ENCODE measurements around the gene ALDH1L1. TPM values are rescaled to one million over a fixed set of nuclear protein-coding genes. Genes with fewer than 3 reads are reported as not detected.

The ALDH1L1 gene
- total and polyA plus RNA-seq, 4 donors = 0.51 to 9.0 (median 2.8) TPM

DNA sequence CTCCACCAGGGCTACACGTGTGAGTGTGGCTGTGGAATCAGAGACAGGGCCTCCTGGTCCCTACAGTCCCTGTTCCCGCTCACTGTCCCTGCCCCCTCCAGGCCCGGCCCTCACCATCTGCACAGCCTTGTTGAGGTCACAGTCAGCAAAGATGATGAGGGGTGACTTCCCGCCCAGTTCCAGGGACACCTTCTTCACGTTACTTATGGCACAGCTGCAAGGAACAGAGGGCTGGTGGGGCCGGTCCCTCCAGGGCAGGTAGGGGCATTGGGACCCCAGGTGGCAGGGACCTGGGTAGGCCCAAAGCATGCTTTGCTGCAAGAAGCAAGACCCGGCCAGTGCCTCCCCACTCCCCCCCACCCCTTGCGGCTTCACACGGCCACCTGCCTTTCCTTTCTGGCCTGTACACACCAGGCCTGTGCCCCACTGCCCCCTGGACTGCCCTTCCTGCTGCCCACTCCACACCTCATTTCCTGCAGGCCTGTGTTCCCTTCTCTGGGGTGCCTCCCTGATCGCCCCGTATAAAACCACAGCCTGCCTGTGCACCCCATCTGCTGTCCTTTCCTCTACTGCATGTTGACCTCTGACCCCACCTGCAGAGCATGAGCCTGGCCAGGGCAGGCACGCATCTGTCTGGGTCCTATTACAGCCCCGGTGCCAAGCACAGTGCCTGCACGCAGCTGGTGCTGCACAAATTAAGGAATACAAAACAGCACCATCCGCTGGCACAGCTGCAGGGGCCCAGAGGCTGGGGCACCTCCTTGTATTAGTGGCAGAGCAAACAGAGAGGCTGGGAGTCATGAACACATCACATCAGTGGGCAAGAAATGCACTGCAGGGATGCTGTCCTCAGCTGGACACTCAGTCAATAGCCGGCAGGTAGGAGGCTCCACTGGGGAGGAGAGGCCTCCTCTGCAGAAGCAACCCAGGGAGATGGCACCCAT lies 65.7 kb downstream of the ALDH1L1 start:
- Histone ChIP-seq H3K36me3 (ENCODE audit: control insufficient read depth in 4 of 4, insufficient read depth in 4 of 4, low read length in 4 of 4) (no peaks in the 10 kb centered on the region), H3K9ac (ENCODE audit: insufficient read depth in 1 of 2, low read length in 2 of 2) (no peak overlapping the region), H3K27me3 (ENCODE audit: control insufficient read depth in 3 of 3, insufficient read depth in 3 of 3, low read length in 2 of 3) (no peaks in the 10 kb centered on the region), H3K27ac (ENCODE audit: low read depth in 1 of 2, low read length in 1 of 2) (no peak overlapping the region), H3K4me1 (ENCODE audit: control insufficient read depth in 5 of 5, insufficient read depth in 5 of 5, low read length in 5 of 5) (no peaks in the 10 kb centered on the region), H3K4me3 (no peak overlapping the region), H3K9me3 (ENCODE audit: control insufficient read depth in 4 of 4, insufficient read depth in 3 of 4, low read length in 3 of 4) (no peaks in the 10 kb centered on the region)
- DNase-seq (no peak), ATAC-seq (ENCODE audit: insufficient read depth, low FRiP score) (no peak)
- WGBS, 2 donors = 93 to 95% methylated on average over 16 of the region's 16 CpGs
- TF ChIP-seq, protein P1, sequence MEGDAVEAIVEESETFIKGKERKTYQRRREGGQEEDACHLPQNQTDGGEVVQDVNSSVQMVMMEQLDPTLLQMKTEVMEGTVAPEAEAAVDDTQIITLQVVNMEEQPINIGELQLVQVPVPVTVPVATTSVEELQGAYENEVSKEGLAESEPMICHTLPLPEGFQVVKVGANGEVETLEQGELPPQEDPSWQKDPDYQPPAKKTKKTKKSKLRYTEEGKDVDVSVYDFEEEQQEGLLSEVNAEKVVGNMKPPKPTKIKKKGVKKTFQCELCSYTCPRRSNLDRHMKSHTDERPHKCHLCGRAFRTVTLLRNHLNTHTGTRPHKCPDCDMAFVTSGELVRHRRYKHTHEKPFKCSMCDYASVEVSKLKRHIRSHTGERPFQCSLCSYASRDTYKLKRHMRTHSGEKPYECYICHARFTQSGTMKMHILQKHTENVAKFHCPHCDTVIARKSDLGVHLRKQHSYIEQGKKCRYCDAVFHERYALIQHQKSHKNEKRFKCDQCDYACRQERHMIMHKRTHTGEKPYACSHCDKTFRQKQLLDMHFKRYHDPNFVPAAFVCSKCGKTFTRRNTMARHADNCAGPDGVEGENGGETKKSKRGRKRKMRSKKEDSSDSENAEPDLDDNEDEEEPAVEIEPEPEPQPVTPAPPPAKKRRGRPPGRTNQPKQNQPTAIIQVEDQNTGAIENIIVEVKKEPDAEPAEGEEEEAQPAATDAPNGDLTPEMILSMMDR (IDR thresholded peaks at IDR 0.05; ENCODE audit: control extremely low read depth, extremely low read depth) = no peak

DNA sequence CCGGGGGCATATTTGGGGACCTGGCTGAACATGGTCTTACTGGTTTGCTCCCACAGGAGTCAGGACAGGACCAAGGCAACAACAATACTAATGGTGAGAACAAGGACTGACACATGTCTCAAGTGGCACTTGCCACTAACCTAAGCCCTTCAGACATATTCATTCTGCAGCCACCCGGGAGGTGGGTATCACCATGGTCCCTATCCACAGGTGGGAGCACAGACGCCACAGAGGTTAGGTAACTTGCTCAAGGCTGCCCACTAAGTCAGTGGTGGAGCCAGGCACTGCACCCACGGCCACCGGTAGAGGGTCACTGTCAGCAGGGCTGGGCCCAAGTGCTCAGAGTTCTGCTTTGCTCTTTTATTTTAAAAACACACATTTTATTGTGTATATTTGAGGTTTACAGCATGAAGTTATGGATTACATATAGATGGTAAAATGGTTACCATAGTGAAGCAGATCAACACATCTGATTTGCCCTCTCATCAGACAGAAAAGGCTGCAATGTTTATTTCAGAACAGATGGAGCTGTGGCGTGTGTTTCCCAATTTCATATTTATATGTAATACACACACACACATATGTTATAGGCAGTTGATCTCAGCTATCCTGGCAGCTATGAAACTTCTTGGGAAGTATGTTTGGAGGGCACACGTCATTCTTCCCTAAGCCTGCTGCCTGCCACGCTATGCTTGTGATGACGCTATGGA lies 66.5 kb downstream of the ALDH1L1 start:
- Histone ChIP-seq H3K4me1 (ENCODE audit: control insufficient read depth in 5 of 5, insufficient read depth in 5 of 5, low read length in 5 of 5) (no peaks in the 10 kb centered on the region), H3K4me3 (no peak overlapping the region), H3K36me3 (ENCODE audit: control insufficient read depth in 4 of 4, insufficient read depth in 4 of 4, low read length in 4 of 4) (no peaks in the 10 kb centered on the region), H3K9me3 (ENCODE audit: control insufficient read depth in 4 of 4, insufficient read depth in 3 of 4, low read length in 3 of 4) (no peaks in the 10 kb centered on the region), H3K27me3 (ENCODE audit: control insufficient read depth in 3 of 3, insufficient read depth in 3 of 3, low read length in 2 of 3) (no peaks in the 10 kb centered on the region), H3K27ac (ENCODE audit: low read depth in 1 of 2, low read length in 1 of 2) (no peak overlapping the region), H3K9ac (ENCODE audit: insufficient read depth in 1 of 2, low read length in 2 of 2) (no peak overlapping the region)
- WGBS, 2 donors = 75 to 83% methylated on average over 9 of the region's 9 CpGs
- TF ChIP-seq, protein P1 (IDR thresholded peaks at IDR 0.05; ENCODE audit: control extremely low read depth, extremely low read depth) = no peak
- DNase-seq (peak in 2 of 3 donors; percentile 29 to 41), ATAC-seq (ENCODE audit: insufficient read depth, low FRiP score) (no peak)

DNA sequence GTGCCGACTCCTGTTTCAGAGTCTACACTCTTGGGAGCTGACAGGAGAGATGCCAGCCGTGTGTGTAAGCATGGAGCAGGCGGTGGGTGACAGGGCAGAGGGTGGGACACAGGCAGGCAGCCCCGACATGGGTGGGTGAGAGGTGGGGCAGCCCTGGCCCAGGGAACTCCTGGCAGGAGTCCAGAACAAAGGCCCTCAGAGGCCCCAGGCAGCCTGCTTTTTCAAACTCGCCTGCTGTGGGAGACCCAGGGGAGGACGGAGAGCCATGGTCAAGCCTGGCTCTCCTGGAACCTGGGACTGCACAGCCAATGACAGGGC lies 67.2 kb downstream of the ALDH1L1 start:
- TF ChIP-seq, protein P1 (IDR thresholded peaks at IDR 0.05; ENCODE audit: control extremely low read depth, extremely low read depth) = no peak
- H3K36me3 ChIP-seq (ENCODE audit: control insufficient read depth in 4 of 4, insufficient read depth in 4 of 4, low read length in 4 of 4) = no peaks in the 10 kb centered on the region
- no peak overlapping the region for H3K4me3 ChIP-seq
- H3K27ac ChIP-seq (ENCODE audit: low read depth in 1 of 2, low read length in 1 of 2) = no peak overlapping the region
- WGBS, 2 donors = 86 to 89% methylated on average over 6 of the region's 6 CpGs
- no peaks in the 10 kb centered on the region for H3K9me3 ChIP-seq (ENCODE audit: control insufficient read depth in 4 of 4, insufficient read depth in 3 of 4, low read length in 3 of 4)
- DNase-seq = no peak
- H3K9ac ChIP-seq (ENCODE audit: insufficient read depth in 1 of 2, low read length in 2 of 2) = no peak overlapping the region
- H3K4me1 ChIP-seq (ENCODE audit: control insufficient read depth in 5 of 5, insufficient read depth in 5 of 5, low read length in 5 of 5) = no peaks in the 10 kb centered on the region
- no peaks in the 10 kb centered on the region for H3K27me3 ChIP-seq (ENCODE audit: control insufficient read depth in 3 of 3, insufficient read depth in 3 of 3, low read length in 2 of 3)
- ATAC-seq (ENCODE audit: insufficient read depth, low FRiP score) = no peak
